NCI-H146 treated with DMSO at 0.1 percent for 48 hours (cell line): ENCODE measurements around the gene FKBP10.
"Not testable (repeated sequence)": the region's sequence is repeated elsewhere in the genome, so short reads cannot be mapped to it uniquely, and the experiment has no call there.

Experiments used
- DNase-seq: peaks from one replicate; lab custom pipeline; 2025; ENCODE audit not compliant: unreplicated experiment; lab: John Stamatoyannopoulos, UW

Gene FKBP10

GRCh38 chr17:41810659-41811548, 1.9 kb upstream of the FKBP10 start:
- no peak for DNase-seq

GRCh38 chr17:41811549-41812380, 1.0 kb upstream of the FKBP10 start, which contains the start of gene P3H4:
Gene P3H4 (minus strand): TSS chr17:41811949. CDS start chr17:41811915, 34 bp downstream.
- DNase-seq = peak; percentile 76

DNA sequence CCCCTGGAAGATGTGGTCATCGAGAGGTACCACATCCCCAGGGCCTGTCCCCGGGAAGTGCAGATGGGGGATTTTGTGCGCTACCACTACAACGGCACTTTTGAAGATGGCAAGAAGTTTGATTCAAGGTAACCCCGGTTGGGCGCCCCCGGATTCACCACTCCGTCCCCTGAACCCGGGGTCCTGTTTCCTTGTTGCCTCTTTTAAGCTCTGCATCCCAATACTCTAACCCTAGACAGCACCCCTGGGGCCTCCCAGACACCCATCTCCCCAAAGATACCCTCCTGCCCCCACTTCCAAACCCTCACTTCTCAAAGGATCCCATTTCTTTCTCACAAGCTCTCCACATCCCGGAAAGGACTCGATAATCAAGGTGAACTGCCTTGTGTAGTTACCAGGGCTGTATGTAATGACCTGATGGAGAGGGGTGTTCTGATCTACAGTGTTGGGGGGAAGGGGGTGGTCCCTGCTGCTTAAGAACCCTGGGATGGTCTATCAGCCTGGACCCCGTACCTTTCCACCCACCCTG, 412 bp downstream of the FKBP10 start:
- DNase-seq = no peak

DNA sequence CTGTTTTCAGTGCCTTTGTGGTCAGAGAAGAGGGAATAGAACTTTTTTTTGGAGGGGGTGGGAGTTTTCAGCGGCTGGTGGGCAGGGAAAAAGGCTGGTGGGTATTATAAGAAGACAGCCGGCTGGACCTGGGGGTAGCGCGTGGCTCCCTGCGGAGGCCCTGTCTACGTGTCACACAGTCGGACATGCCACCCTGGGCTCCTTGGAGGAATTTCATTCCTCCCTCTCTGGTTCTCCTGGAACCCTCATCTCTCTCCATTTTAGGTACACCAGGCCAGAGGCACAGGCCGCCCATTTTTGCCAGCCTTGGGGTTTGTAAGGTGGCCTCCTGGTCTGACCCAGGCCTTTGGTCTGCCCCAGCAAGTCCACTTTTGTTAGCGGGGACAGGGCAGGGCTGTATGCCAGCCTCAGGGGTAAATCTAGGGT, 908 bp downstream of the FKBP10 start:
- DNase-seq = no peak

GRCh38 chr17:41814195-41814594, 1.4 kb downstream of the FKBP10 start:
- no peak for DNase-seq

- DNase-seq = no peak
These were observed 4.0 kb downstream of the FKBP10 start for GRCh38 chr17:41816637-41817320.

- DNase-seq = no peak
These were observed 5.2 kb downstream of the FKBP10 start for GRCh38 chr17:41818024-41818423.

DNA sequence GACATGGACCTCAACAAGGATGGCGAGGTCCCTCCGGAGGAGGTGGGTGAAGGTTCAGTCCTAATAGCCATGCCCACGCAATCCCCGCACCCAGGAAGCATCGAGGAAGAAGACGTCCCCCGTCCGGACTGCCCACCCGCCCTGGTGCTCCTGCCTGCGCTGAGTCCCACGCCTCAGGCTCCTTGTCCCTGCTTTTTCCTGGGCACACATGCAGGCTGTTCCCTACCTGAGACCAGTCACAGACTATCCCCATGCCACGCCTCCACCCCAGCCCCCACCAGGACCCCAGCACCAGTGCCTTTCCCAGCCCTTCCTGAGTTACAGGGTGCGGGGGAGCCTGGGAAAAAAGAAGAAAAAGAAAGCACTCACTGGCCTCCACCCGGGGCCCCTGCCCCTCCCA, 9.0 kb downstream of the FKBP10 start:
- DNase-seq = no peak

GRCh38 chr17:41822216-41823140, 9.7 kb downstream of the FKBP10 start:
- no peak for DNase-seq

- DNase-seq = no peak
These were observed 10.3 kb downstream of the FKBP10 start for GRCh38 chr17:41823141-41823524.

GRCh38 chr17:41823580-41823979, 10.8 kb downstream of the FKBP10 start:
- no peak for DNase-seq

GRCh38 chr17:41824086-41824485, 11.3 kb downstream of the FKBP10 start:
- DNase-seq = no peak

- no peak for DNase-seq
These were observed 12.5 kb downstream of the FKBP10 start for GRCh38 chr17:41825175-41825845.

DNA sequence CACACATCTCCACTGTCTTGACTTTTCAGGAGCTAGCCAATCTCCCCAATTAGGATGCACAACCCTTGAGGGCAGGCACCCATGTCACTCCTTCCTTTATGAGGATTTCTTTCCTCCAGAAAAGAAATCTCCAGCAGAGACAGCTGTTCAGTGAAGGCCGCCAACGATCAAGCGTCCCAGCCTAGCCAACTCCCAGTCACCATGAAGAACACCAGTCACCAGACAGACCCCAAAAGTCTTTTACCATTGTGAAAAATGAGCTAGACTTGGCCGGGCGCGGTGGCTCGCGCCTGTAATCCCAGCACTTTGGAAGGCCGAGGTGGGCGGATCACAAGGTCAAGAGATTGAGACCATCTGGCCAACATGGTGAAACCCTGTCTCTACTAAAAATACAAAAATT, 17.2 kb downstream of the FKBP10 start:
- DNase-seq = not testable (repeated sequence)

- no peak for DNase-seq
These were observed 22.5 kb downstream of the FKBP10 start for GRCh38 chr17:41835214-41835799.

DNA sequence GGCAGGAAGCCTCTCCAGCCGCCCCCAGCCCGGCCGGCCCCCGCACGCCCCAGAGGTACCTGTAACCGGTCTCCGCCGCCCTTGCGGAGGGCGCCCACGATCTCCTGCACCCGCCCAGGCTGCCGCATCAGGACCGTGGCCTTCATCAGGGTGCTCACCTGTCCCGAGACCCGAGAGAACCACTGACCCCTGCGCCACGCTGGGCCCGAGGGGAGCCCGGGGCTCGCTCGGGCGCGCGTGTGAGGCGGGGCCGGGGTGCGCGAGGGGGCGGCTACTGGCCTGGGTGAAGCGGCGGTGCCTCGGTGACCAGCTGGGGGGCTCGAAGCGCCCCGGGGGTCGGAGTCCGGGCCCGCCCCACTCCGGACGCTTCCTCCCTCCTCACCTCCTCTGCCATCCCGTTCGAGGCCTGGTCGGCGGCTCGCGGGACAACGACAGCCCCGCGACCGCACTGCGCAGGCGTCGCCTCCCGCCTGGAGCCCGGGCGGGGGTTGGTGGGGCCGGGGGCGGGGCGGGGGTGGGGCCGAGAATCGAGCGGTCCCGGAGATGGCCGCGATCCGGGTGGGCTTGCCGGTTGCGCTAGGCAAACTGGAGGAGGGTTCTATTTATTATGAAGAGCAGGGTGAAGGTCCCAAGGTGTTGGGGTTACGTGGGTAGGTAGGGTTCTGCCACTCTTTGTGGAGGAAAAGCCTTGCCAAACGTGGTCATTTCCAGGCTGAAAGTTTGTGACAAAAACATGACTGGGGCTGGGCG, 23.2 kb downstream of the FKBP10 start, which contains the start of gene NT5C3B:
Gene NT5C3B (minus strand): TSS at position 433 of the 750 bp plus-strand sequence. CDS start 39 bp downstream, at position 394.
- peak; percentile 3 for DNase-seq

DNA sequence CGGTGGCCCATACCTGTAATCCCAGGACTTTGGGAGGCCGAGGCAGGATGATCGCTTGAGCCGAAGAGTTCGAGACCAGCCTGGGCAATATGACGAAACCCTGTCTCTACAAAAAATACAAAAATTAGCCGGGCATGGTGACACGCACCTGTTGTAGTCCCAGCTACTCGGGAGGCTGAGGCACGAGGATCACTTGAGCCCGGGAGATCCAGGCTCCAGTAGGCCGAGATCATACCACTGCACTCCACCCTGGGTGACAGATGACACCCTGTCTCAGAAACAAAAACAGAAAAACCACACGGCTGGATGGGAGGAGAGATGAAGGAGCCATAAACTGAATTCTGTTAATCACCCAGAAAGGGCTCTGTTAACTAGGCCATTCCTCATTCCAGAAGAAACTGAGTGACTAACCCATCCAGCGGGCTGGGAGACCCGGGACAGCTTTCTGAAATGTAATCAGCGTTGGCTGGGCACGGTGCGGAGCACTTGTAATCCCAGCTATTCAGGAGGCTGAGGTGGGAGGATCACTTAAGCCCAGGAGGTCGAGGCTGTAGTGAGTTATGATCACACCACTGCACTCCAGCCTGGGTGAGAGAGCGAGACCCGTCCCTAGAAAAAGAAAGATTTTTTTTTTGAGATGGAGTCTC, 23.9 kb downstream of the FKBP10 start:
- DNase-seq = no peak
